OCI-LY3 (cell line): Measurements from ENCODE around the gene GABRQ.
"Not testable (repeated sequence)": the region's sequence is repeated elsewhere in the genome, so short reads cannot be mapped to it uniquely, and the experiment has no call there.

Experiments
- EZH2phosphoT487 ChIP-seq: fragments of 200-600 bp; shearing (Covaris generic); IDR thresholded peaks from 2 replicates; pipeline ENCODE4 v1.6.1; 2018; ENCODE audit warnings: antibody characterized with exemption, mixed run types, low read depth
- TF ChIP-seq, protein P1 (sequence below): fragments of 200-600, 300-600 bp; sonication (generic); IDR thresholded peaks from 2 replicates; pipeline ENCODE4 v1.5.1; 2014; ENCODE audit warnings: antibody characterized with exemption, low read length, low read depth

GRCh38 chrX:152681012-152681411, 43.3 kb downstream of the GABRQ start:
- not testable (repeated sequence) for TF ChIP-seq EZH2phosphoT487
- TF ChIP-seq, protein P1, sequence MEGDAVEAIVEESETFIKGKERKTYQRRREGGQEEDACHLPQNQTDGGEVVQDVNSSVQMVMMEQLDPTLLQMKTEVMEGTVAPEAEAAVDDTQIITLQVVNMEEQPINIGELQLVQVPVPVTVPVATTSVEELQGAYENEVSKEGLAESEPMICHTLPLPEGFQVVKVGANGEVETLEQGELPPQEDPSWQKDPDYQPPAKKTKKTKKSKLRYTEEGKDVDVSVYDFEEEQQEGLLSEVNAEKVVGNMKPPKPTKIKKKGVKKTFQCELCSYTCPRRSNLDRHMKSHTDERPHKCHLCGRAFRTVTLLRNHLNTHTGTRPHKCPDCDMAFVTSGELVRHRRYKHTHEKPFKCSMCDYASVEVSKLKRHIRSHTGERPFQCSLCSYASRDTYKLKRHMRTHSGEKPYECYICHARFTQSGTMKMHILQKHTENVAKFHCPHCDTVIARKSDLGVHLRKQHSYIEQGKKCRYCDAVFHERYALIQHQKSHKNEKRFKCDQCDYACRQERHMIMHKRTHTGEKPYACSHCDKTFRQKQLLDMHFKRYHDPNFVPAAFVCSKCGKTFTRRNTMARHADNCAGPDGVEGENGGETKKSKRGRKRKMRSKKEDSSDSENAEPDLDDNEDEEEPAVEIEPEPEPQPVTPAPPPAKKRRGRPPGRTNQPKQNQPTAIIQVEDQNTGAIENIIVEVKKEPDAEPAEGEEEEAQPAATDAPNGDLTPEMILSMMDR: not testable (repeated sequence)
